DOHH2 (cell line): ENCODE results near the gene ETV6.

Experiments used
- H3F3A ChIP-seq: fragments of 200-600 bp; sonication (generic), shearing (Covaris generic); 2 replicates; pipeline ENCODE4 v1.6.0; 2016; ENCODE audit warnings: antibody characterized with exemption, mild to moderate bottlenecking; ENCODE audit not compliant: control insufficient read depth, insufficient read depth
- H3K27ac ChIP-seq: fragments of 200-600 bp; sonication (generic); 2 replicates; pipeline ENCODE4 v1.5.1; 2014; ENCODE audit warnings: low read depth, mild to moderate bottlenecking, low read length, moderate library complexity
- H3K27me3 ChIP-seq: fragments of 200-600 bp; sonication (generic); 2 replicates; pipeline ENCODE4 v1.6.1; 2014; ENCODE audit warnings: mild to moderate bottlenecking, low read length, mixed read lengths; ENCODE audit not compliant: control insufficient read depth
- H3K36me3 ChIP-seq: fragments of 200-600 bp; sonication (generic); 2 replicates; pipeline ENCODE4 v1.6.1; 2014; ENCODE audit warnings: mild to moderate bottlenecking, low read length, moderate library complexity, mixed read lengths; ENCODE audit not compliant: control insufficient read depth
- H3K4me1 ChIP-seq: fragments of 200-600 bp; sonication (generic); 2 replicates; pipeline ENCODE4 v1.6.1; 2014; ENCODE audit warnings: mild to moderate bottlenecking, low read length, mixed read lengths; ENCODE audit not compliant: control insufficient read depth
- H3K4me2 ChIP-seq: fragments of 200-600 bp; sonication (generic); 2 replicates; pipeline ENCODE4 v1.6.0; 2014; ENCODE audit warnings: mild to moderate bottlenecking, low read length, moderate library complexity
- H3K4me3 ChIP-seq: fragments of 200-600 bp; sonication (generic); 2 replicates; pipeline ENCODE4 v1.5.1; 2014; ENCODE audit warnings: mild to moderate bottlenecking, low read length, mixed read lengths
- H3K79me2 ChIP-seq: fragments of 200-600 bp; sonication (generic); 2 replicates; pipeline ENCODE4 v1.6.1; 2014; ENCODE audit warnings: mild to moderate bottlenecking, low read length, mixed read lengths; ENCODE audit not compliant: control insufficient read depth
- H3K9me2 ChIP-seq: fragments of 200-600 bp; sonication (generic); replicated peaks from 2 replicates; pipeline ENCODE4 v1.6.1; 2014; ENCODE audit warnings: mild to moderate bottlenecking, low read length, mixed read lengths; ENCODE audit not compliant: control insufficient read depth
- H3K9me3 ChIP-seq: fragments of 200-600 bp; sonication (generic); 2 replicates; pipeline ENCODE4 v1.6.1; 2014; ENCODE audit warnings: antibody characterized with exemption, low read length, mixed read lengths; ENCODE audit not compliant: control insufficient read depth, insufficient read depth
- H4K20me1 ChIP-seq: fragments of 200-600 bp; sonication (generic); 2 replicates; pipeline ENCODE4 v1.6.0; 2014; ENCODE audit warnings: low read depth, mild to moderate bottlenecking, antibody characterized with exemption, low read length, moderate library complexity; ENCODE audit not compliant: control insufficient read depth, insufficient read depth
- EZH2phosphoT487 ChIP-seq: fragments of 200-600 bp; sonication (generic); IDR thresholded peaks from 2 replicates; pipeline ENCODE4 v1.6.1; 2017; ENCODE audit warnings: borderline replicate concordance, mild to moderate bottlenecking, antibody characterized with exemption, low read length, moderate library complexity, mixed read lengths
- TF ChIP-seq, protein P1 (sequence below): fragments of 200-600 bp; sonication (generic); IDR thresholded peaks from one replicate; pipeline ENCODE4 v1.5.1; 2014; ENCODE audit warnings: antibody characterized with exemption, mild to moderate bottlenecking, low read depth, low read length; ENCODE audit not compliant: poor library complexity, severe bottlenecking

The ETV6 gene

DNA sequence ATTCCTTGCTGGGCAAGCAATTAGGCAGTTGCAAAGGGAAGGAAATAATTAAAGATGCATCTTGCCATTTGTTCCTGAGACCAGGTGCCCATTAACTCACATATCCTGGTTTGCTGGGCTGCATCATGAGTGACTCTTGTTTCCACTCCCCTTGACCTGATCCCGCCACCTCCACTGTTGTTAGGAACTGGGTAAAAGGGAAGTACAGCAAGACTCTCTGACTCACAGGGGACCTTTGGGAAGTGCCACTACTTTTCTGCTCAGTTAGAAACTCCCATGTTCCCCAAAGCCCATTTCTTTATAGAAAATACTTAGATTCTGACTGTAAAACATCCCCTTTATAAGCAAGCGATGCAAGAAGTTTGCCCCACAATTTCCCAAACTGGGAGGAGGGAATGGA lies 235.2 kb downstream of the ETV6 start:
- TF ChIP-seq EZH2phosphoT487 = no peak
- no peak overlapping the region for H3K4me3 ChIP-seq

DNA sequence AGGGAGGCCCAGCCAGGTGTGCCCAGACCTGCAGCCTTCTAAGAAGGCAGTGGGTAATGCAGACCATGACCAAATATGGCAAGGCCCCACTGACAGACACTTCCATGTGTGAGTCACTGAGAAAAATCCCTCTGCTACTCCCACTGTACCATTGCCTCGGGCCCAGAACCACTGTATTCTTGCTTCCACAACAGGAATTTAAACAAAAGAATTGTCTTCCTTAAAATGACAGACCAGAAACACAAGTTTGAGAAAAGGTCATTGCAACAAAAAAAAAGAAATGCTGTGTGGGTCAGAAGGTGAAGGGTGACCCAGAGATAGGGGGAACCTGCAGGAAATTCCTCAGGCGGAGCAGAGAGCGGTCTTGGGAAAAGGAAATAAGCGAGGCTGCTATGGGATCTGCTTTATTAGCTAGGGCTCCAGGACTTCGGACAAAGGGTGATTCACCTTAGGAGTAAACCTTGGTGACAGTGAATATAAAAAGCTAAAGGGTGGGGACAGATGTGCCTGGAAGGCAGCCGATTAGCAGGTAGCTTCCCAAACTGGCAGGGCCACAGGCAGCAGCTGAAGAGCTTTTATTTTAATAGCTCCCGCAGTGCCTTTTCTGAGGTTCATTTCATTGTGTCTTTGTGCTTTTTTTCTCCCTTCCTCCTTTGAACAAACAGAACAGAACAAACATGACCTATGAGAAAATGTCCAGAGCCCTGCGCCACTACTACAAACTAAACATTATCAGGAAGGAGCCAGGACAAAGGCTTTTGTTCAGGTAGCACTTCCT lies 236.0 kb downstream of the ETV6 start:
- peaks cover 27% of the 10 kb centered on the region for H3K4me1 ChIP-seq
- no peak for TF ChIP-seq EZH2phosphoT487
- TF ChIP-seq, protein P1, sequence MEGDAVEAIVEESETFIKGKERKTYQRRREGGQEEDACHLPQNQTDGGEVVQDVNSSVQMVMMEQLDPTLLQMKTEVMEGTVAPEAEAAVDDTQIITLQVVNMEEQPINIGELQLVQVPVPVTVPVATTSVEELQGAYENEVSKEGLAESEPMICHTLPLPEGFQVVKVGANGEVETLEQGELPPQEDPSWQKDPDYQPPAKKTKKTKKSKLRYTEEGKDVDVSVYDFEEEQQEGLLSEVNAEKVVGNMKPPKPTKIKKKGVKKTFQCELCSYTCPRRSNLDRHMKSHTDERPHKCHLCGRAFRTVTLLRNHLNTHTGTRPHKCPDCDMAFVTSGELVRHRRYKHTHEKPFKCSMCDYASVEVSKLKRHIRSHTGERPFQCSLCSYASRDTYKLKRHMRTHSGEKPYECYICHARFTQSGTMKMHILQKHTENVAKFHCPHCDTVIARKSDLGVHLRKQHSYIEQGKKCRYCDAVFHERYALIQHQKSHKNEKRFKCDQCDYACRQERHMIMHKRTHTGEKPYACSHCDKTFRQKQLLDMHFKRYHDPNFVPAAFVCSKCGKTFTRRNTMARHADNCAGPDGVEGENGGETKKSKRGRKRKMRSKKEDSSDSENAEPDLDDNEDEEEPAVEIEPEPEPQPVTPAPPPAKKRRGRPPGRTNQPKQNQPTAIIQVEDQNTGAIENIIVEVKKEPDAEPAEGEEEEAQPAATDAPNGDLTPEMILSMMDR = no peak
- H3K36me3 ChIP-seq = no peaks in the 10 kb centered on the region
- H3F3A ChIP-seq = no peaks in the 10 kb centered on the region
- no peak overlapping the region for H3K27ac ChIP-seq
- H3K4me3 ChIP-seq = no peak overlapping the region
- no peaks in the 10 kb centered on the region for H3K27me3 ChIP-seq
- H3K79me2 ChIP-seq = no peaks in the 10 kb centered on the region
- H4K20me1 ChIP-seq = no peaks in the 10 kb centered on the region
- no peaks in the 10 kb centered on the region for H3K9me2 ChIP-seq
- no peaks in the 10 kb centered on the region for H3K9me3 ChIP-seq
- H3K4me2 ChIP-seq = no peak overlapping the region

More for the DNA sequence above, 235.2 kb downstream of the ETV6 start:
- Histone ChIP-seq H3K4me1 (peaks cover 19% of the 10 kb centered on the region), H3F3A (no peaks in the 10 kb centered on the region), H3K27me3 (no peaks in the 10 kb centered on the region), H3K9me3 (no peaks in the 10 kb centered on the region), H4K20me1 (no peaks in the 10 kb centered on the region), H3K27ac (no peak overlapping the region), H3K79me2 (no peaks in the 10 kb centered on the region), H3K36me3 (no peaks in the 10 kb centered on the region), H3K9me2 (no peaks in the 10 kb centered on the region), H3K4me2 (no peak overlapping the region)

DNA sequence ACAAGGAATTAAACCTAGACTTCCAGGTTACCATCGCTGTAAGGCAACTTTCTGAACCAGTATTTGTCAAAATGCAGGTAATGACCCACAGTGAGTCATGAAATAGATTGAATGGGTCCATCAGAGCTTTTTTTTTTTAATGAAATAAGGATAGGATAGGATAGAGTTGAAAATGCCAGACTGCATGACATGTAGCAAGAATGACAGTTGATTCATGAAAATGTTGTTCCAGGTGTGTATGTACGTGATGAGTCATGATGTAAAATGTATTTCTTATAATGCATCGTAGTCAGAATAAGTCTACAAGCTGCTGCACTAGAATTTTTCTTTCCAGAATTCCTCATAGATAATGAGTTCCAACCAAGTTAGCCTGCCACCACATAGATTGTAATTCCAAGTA lies 236.9 kb downstream of the ETV6 start:
- Histone ChIP-seq H3K4me1 (peaks cover 36% of the 10 kb centered on the region), H3K4me3 (no peak overlapping the region), H3K27ac (no peak overlapping the region), H3K9me3 (no peaks in the 10 kb centered on the region), H3K9me2 (no peaks in the 10 kb centered on the region), H3K36me3 (no peaks in the 10 kb centered on the region), H3K4me2 (no peak overlapping the region), H3K27me3 (no peaks in the 10 kb centered on the region), H3K79me2 (no peaks in the 10 kb centered on the region), H3F3A (no peaks in the 10 kb centered on the region), H4K20me1 (no peaks in the 10 kb centered on the region)
- TF ChIP-seq, protein P1 = no peak
- no peak for TF ChIP-seq EZH2phosphoT487

DNA sequence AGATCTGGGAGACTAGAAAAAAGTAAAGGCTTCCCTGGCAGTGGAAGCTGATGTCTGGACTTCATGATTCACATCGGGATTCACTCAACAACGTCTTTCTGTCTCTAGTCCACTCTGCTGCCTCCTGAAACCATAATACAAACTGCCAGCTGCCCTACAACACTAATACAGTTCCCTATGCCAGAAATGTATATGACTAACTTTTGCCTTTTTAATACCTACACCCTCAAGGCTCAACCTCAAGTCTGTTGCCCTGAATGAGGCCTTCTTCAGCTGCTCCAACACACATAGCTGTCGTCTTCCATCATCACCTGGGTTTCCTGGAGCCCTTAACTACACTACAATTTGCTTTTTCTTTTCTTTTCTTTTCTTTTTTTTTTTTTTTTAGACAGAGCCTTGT lies 238.6 kb downstream of the ETV6 start:
- TF ChIP-seq, protein P1 = no peak
- TF ChIP-seq EZH2phosphoT487 = no peak
- H3K36me3 ChIP-seq = peaks cover 4% of the 10 kb centered on the region; the same call in 1 of the 2 replicates
- no peaks in the 10 kb centered on the region for H3K79me2 ChIP-seq
- no peak overlapping the region for H3K27ac ChIP-seq
- no peak overlapping the region for H3K4me3 ChIP-seq
- H4K20me1 ChIP-seq = no peaks in the 10 kb centered on the region
- H3K9me3 ChIP-seq = no peaks in the 10 kb centered on the region
- H3K4me1 ChIP-seq = peaks cover 37% of the 10 kb centered on the region
- H3F3A ChIP-seq = no peaks in the 10 kb centered on the region
- no peaks in the 10 kb centered on the region for H3K9me2 ChIP-seq
- H3K27me3 ChIP-seq = no peaks in the 10 kb centered on the region
- H3K4me2 ChIP-seq = no peak overlapping the region
